ENCODE measurements around the gene ACOXL. TPM values are rescaled to one million over a fixed set of nuclear protein-coding genes. Genes with fewer than 3 reads are reported as not detected.

ACOXL gene
- total and polyA plus RNA-seq, 9 of the 15 experiments (the other 6 are each of a cell fraction or from before 2014, with no cell fraction given), result 0.31 to 0.56 TPM; not detected in 7

DNA sequence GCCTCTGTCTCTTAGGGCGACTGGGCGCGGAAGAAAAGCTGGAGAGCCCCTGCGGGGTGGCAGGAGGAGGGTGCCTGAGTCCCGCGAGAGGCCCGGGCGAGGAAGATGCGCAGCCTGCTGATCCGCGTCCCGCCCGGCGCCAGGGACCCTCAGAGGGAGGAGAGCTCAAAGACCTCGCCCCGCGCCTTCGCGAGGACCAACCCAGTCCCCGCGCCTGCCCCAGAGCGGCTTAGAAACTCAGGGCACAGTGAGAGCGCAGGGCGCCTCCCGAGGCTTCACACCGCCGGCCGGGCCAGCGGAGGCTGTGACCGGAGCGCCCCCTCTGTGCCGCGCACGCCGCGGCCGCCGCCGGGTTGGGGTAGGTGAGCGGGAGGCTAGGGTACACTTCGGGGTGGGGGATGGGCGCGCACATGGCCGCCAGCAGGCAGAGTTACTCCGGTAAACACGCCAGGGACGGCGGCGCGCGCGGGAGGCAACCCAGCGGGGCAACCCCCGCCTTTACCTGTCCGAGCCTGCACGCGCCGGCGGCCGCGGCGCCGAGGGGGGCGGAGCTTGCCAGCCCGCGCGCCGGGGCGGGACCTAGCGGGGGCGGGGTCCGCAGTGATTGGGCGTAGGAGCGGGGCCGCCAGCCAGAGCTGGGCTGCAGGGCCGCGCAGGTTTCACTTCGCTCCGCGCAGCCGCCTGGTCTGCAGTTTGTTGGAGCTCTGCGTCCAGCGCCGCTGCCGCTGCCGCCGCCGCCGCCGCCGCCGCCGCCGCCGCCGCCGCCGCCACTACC lies 388.1 kb downstream of the ACOXL start, which contains the start of gene BCL2L11 (continued):
- peak in 1 of 2 experiments; percentile 88 for TF ChIP-seq NRF1 (conservative IDR thresholded peaks at IDR 0.05 in 1 of 2, IDR thresholded peaks at IDR 0.05 in 1 of 2)
- TF ChIP-seq, protein P1, sequence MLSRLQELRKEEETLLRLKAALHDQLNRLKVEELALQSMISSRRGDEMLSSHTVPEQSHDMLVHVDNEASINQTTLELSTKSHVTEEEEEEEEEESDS (CRISPR knock-in tag; IDR thresholded peaks at IDR 0.05), result no peak
- TF ChIP-seq RAD21 (CRISPR knock-in tag; conservative IDR thresholded peaks at IDR 0.05 in 1 of 2, IDR thresholded peaks at IDR 0.05 in 1 of 2), result peak; percentile 51 to 58
- TF ChIP-seq GATAD2B (IDR thresholded peaks at IDR 0.05; ENCODE audit: borderline replicate concordance), result peak; percentile 88
- TF ChIP-seq CBFA2T3 (IDR thresholded peaks at IDR 0.05), result peak; percentile 14; the same call in 1 of the 2 replicates
- TF ChIP-seq SMC3 (conservative IDR thresholded peaks at IDR 0.05; ENCODE audit: insufficient read depth, low read depth, low read length), result 0 out of 2 replicates have a peak, but pooled peaks have one; percentile 21
- peak; percentile 24 for TF ChIP-seq CHD1 (IDR thresholded peaks at IDR 0.05; ENCODE audit: low read length)
- TF ChIP-seq, protein P2, sequence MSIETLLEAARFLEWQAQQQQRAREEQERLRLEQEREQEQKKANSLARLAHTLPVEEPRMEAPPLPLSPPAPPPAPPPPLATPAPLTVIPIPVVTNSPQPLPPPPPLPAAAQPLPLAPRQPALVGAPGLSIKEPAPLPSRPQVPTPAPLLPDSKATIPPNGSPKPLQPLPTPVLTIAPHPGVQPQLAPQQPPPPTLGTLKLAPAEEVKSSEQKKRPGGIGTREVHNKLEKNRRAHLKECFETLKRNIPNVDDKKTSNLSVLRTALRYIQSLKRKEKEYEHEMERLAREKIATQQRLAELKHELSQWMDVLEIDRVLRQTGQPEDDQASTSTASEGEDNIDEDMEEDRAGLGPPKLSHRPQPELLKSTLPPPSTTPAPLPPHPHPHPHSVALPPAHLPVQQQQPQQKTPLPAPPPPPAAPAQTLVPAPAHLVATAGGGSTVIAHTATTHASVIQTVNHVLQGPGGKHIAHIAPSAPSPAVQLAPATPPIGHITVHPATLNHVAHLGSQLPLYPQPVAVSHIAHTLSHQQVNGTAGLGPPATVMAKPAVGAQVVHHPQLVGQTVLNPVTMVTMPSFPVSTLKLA (conservative IDR thresholded peaks at IDR 0.05), result peak; percentile 77 to 91
- TF ChIP-seq SREBF1 (IDR thresholded peaks at IDR 0.05; ENCODE audit: borderline replicate concordance, low read depth, low read length), result no peak
- peak; percentile 92 for TF ChIP-seq HMGN3 (IDR thresholded peaks at IDR 0.05; ENCODE audit: borderline replicate concordance, extremely low read depth, insufficient read length, low read depth, low read length)
- 0 out of 4 replicates have a peak, but pooled peaks of 1 of the 2 experiments have one; percentile 4 for TF ChIP-seq ETV6 (IDR thresholded peaks at IDR 0.05; ENCODE audit: borderline replicate concordance in 1 of 2, low read depth in 2 of 2, low read length in 1 of 2)
- no peak for TF ChIP-seq ETV6 (CRISPR knock-in tag; IDR thresholded peaks at IDR 0.05; ENCODE audit: borderline replicate concordance)
- TF ChIP-seq L3MBTL2 (IDR thresholded peaks at IDR 0.05), result peak; percentile 96
- no peak for TF ChIP-seq KLF16 (IDR thresholded peaks at IDR 0.05)
- TF ChIP-seq, protein P3, sequence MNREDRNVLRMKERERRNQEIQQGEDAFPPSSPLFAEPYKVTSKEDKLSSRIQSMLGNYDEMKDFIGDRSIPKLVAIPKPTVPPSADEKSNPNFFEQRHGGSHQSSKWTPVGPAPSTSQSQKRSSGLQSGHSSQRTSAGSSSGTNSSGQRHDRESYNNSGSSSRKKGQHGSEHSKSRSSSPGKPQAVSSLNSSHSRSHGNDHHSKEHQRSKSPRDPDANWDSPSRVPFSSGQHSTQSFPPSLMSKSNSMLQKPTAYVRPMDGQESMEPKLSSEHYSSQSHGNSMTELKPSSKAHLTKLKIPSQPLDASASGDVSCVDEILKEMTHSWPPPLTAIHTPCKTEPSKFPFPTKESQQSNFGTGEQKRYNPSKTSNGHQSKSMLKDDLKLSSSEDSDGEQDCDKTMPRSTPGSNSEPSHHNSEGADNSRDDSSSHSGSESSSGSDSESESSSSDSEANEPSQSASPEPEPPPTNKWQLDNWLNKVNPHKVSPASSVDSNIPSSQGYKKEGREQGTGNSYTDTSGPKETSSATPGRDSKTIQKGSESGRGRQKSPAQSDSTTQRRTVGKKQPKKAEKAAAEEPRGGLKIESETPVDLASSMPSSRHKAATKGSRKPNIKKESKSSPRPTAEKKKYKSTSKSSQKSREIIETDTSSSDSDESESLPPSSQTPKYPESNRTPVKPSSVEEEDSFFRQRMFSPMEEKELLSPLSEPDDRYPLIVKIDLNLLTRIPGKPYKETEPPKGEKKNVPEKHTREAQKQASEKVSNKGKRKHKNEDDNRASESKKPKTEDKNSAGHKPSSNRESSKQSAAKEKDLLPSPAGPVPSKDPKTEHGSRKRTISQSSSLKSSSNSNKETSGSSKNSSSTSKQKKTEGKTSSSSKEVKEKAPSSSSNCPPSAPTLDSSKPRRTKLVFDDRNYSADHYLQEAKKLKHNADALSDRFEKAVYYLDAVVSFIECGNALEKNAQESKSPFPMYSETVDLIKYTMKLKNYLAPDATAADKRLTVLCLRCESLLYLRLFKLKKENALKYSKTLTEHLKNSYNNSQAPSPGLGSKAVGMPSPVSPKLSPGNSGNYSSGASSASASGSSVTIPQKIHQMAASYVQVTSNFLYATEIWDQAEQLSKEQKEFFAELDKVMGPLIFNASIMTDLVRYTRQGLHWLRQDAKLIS (CRISPR knock-in tag; IDR thresholded peaks at IDR 0.05), result 0 out of 2 replicates have a peak, but pooled peaks have one; percentile 27
- peak; percentile 76 for TF ChIP-seq ZFX (CRISPR knock-in tag; IDR thresholded peaks at IDR 0.05)
- TF ChIP-seq ZEB2 (IDR thresholded peaks at IDR 0.05), result peak; percentile 78
- TF ChIP-seq SP1 (CRISPR knock-in tag; IDR thresholded peaks at IDR 0.05), result peak; percentile 60; the same call in 1 of the 2 replicates
- no peak for TF ChIP-seq PHTF2 (CRISPR knock-in tag; IDR thresholded peaks at IDR 0.05)
- peak; percentile 85 for TF ChIP-seq RB1 (IDR thresholded peaks at IDR 0.05; ENCODE audit: low read depth)
- TF ChIP-seq FIP1L1 (IDR thresholded peaks at IDR 0.05; ENCODE audit: low read depth, low read length, poor library complexity, severe bottlenecking), result peak; percentile 43
- peak; percentile 91 for TF ChIP-seq CXXC5 (CRISPR knock-in tag; IDR thresholded peaks at IDR 0.05)

Data from K562 (cell line).